ENCODE data around the gene TAF11. TPM values are rescaled to one million over a fixed set of nuclear protein-coding genes. Genes with fewer than 3 reads are reported as not detected.
"Not testable (repeated sequence)": the region's sequence is repeated elsewhere in the genome, so short reads cannot be mapped to it uniquely, and the experiment has no call there.

The TAF11 gene
- total RNA-seq, 1 donor from 2014 or later: 48.6 TPM

GRCh38 chr6:34904990-34905613, 17.3 kb upstream of the TAF11 start:
- no peaks in the 10 kb centered on the region for H3K36me3 Mint-ChIP-seq (ENCODE audit: low read depth)
- H3K27me3 Mint-ChIP-seq (ENCODE audit: low read depth): no peaks in the 10 kb centered on the region
- H3K4me1 Mint-ChIP-seq: no peaks in the 10 kb centered on the region
- no peak for DNase-seq (ENCODE audit: low read depth, low spot score)
- TF ChIP-seq, protein P1, sequence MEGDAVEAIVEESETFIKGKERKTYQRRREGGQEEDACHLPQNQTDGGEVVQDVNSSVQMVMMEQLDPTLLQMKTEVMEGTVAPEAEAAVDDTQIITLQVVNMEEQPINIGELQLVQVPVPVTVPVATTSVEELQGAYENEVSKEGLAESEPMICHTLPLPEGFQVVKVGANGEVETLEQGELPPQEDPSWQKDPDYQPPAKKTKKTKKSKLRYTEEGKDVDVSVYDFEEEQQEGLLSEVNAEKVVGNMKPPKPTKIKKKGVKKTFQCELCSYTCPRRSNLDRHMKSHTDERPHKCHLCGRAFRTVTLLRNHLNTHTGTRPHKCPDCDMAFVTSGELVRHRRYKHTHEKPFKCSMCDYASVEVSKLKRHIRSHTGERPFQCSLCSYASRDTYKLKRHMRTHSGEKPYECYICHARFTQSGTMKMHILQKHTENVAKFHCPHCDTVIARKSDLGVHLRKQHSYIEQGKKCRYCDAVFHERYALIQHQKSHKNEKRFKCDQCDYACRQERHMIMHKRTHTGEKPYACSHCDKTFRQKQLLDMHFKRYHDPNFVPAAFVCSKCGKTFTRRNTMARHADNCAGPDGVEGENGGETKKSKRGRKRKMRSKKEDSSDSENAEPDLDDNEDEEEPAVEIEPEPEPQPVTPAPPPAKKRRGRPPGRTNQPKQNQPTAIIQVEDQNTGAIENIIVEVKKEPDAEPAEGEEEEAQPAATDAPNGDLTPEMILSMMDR (conservative IDR thresholded peaks at IDR 0.05): no peak
- no peaks in the 10 kb centered on the region for H3K9me3 Mint-ChIP-seq
- H3K27ac Mint-ChIP-seq (ENCODE audit: unreplicated experiment): no peak overlapping the region
- H3K4me3 Mint-ChIP-seq: no peak overlapping the region

GRCh38 chr6:34901930-34902329, 14.1 kb upstream of the TAF11 start:
- DNase-seq (ENCODE audit: low read depth, low spot score): no peak
- H3K27ac Mint-ChIP-seq (ENCODE audit: unreplicated experiment): no peak overlapping the region
- no peak overlapping the region for H3K4me3 Mint-ChIP-seq
- H3K9me3 Mint-ChIP-seq: no peaks in the 10 kb centered on the region
- no peaks in the 10 kb centered on the region for H3K27me3 Mint-ChIP-seq (ENCODE audit: low read depth)
- H3K4me1 Mint-ChIP-seq: no peaks in the 10 kb centered on the region
- no peaks in the 10 kb centered on the region for H3K36me3 Mint-ChIP-seq (ENCODE audit: low read depth)
- TF ChIP-seq, protein P1 (conservative IDR thresholded peaks at IDR 0.05): no peak

DNA sequence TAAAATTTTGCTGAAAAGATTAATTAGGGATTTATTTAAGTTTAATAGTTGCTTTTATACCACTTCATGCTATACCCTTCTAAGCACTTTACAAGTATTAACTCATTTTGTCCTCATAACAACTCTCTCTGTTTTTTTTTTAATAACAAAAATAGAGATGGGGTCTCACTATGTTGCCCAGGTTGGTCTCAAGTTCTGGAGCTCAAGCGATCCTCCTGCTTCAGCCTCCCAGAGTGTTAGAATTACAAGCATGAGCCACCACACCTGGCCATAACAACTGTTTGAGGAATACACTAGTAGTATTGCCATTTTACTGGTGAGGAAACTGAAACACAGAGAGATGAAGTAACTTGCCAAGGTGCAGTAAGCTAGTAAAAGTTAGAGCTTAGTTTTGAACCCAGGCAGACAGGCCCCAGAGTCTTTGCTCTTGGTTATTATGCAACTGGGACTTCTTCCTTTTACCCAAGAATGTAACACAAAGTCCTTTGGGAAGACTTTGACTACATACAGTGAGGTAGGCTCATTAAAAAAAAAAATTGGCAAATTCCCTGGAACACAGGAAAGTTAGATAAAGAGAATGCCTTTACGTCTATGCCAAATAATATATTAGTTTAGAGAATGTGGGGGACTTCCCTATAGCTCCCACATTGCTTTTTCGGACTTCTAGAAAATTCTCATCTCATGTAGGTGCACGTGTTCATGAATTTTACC, 12.6 kb upstream of the TAF11 start:
- H3K9me3 Mint-ChIP-seq: no peaks in the 10 kb centered on the region
- no peaks in the 10 kb centered on the region for H3K36me3 Mint-ChIP-seq (ENCODE audit: low read depth)
- H3K27ac Mint-ChIP-seq (ENCODE audit: unreplicated experiment): no peak overlapping the region
- no peaks in the 10 kb centered on the region for H3K4me1 Mint-ChIP-seq
- H3K27me3 Mint-ChIP-seq (ENCODE audit: low read depth): no peaks in the 10 kb centered on the region
- TF ChIP-seq, protein P1 (conservative IDR thresholded peaks at IDR 0.05): no peak
- no peak overlapping the region for H3K4me3 Mint-ChIP-seq
- DNase-seq (ENCODE audit: low read depth, low spot score): no peak

- not testable (repeated sequence) for H3K4me1 Mint-ChIP-seq; H3K27me3 Mint-ChIP-seq (ENCODE audit: low read depth); H3K9me3 Mint-ChIP-seq; H3K36me3 Mint-ChIP-seq (ENCODE audit: low read depth); H3K4me3 Mint-ChIP-seq; DNase-seq (ENCODE audit: low read depth, low spot score)
- peak overlapping the region; percentile 14 for H3K27ac Mint-ChIP-seq (ENCODE audit: unreplicated experiment)
Measured at GRCh38 chr6:34899748-34900147, 11.9 kb upstream of the TAF11 start.

- H3K4me3 Mint-ChIP-seq: no peak overlapping the region
- TF ChIP-seq, protein P1 (conservative IDR thresholded peaks at IDR 0.05): no peak
- DNase-seq (ENCODE audit: low read depth, low spot score): no peak
- peaks cover 4% of the 10 kb centered on the region for H3K4me1 Mint-ChIP-seq
- H3K27ac Mint-ChIP-seq (ENCODE audit: unreplicated experiment): no peak overlapping the region
- H3K27me3 Mint-ChIP-seq (ENCODE audit: low read depth): no peaks in the 10 kb centered on the region
- no peaks in the 10 kb centered on the region for H3K9me3 Mint-ChIP-seq
- no peaks in the 10 kb centered on the region for H3K36me3 Mint-ChIP-seq (ENCODE audit: low read depth)
Measured at GRCh38 chr6:34897716-34898115, 9.9 kb upstream of the TAF11 start.

GRCh38 chr6:34897130-34897529, 9.3 kb upstream of the TAF11 start:
- Mint-ChIP-seq H3K27me3 (ENCODE audit: low read depth) (no peaks in the 10 kb centered on the region), H3K4me1 (peaks cover 4% of the 10 kb centered on the region), H3K27ac (ENCODE audit: unreplicated experiment) (no peak overlapping the region), H3K4me3 (no peak overlapping the region), H3K9me3 (no peaks in the 10 kb centered on the region), H3K36me3 (ENCODE audit: low read depth) (no peaks in the 10 kb centered on the region)
- no peak for DNase-seq (ENCODE audit: low read depth, low spot score)
- TF ChIP-seq, protein P1 (conservative IDR thresholded peaks at IDR 0.05): no peak
